ENCODE data around the gene MACROH2A2.
"Not testable (repeated sequence)": the region's sequence is repeated elsewhere in the genome, so short reads cannot be mapped to it uniquely, and the experiment has no call there.

The MACROH2A2 gene

GRCh38 chr10:70068925-70069324 lies 16.3 kb downstream of the MACROH2A2 start:
- no peak for DNase-seq

- DNase-seq, result no peak
These were observed 16.7 kb downstream of the MACROH2A2 start for GRCh38 chr10:70069346-70069745.

GRCh38 chr10:70070834-70071233 lies 18.2 kb downstream of the MACROH2A2 start:
- DNase-seq, result no peak

- DNase-seq, result no peak
These were observed 21.5 kb downstream of the MACROH2A2 start for GRCh38 chr10:70074165-70074564.

GRCh38 chr10:70074971-70075370 lies 22.3 kb downstream of the MACROH2A2 start:
- DNase-seq, result no peak

GRCh38 chr10:70078329-70078728 lies 25.7 kb downstream of the MACROH2A2 start:
- no peak for DNase-seq

- DNase-seq, result no peak
These were observed 26.3 kb downstream of the MACROH2A2 start for GRCh38 chr10:70078937-70079336.

GRCh38 chr10:70080789-70081188 lies 28.1 kb downstream of the MACROH2A2 start:
- DNase-seq, result not testable (repeated sequence)

- no peak for DNase-seq
These were observed 31.5 kb downstream of the MACROH2A2 start for GRCh38 chr10:70084189-70084588.

- DNase-seq, result no peak
These were observed 33.4 kb downstream of the MACROH2A2 start for GRCh38 chr10:70085975-70086613.

GRCh38 chr10:70087616-70088307 lies 35.1 kb downstream of the MACROH2A2 start:
- DNase-seq, result no peak

GRCh38 chr10:70088308-70088698 lies 35.7 kb downstream of the MACROH2A2 start:
- DNase-seq, result no peak

GRCh38 chr10:70090013-70090412 lies 37.4 kb downstream of the MACROH2A2 start:
- DNase-seq, result no peak

- DNase-seq, result no peak
These were observed 38.3 kb downstream of the MACROH2A2 start for GRCh38 chr10:70090951-70091350.

GRCh38 chr10:70092389-70092718 lies 39.7 kb downstream of the MACROH2A2 start:
- DNase-seq, result no peak

GRCh38 chr10:70093335-70093944 lies 40.8 kb downstream of the MACROH2A2 start:
- DNase-seq, result no peak

- DNase-seq, result no peak
These were observed 41.6 kb downstream of the MACROH2A2 start for GRCh38 chr10:70094250-70094649.

- no peak for DNase-seq
These were observed 43.5 kb downstream of the MACROH2A2 start for GRCh38 chr10:70096016-70096704.

GRCh38 chr10:70096705-70097420 lies 44.2 kb downstream of the MACROH2A2 start:
- DNase-seq, result no peak

GRCh38 chr10:70097459-70097858 lies 44.8 kb downstream of the MACROH2A2 start:
- DNase-seq, result no peak

GRCh38 chr10:70098271-70098670 lies 45.6 kb downstream of the MACROH2A2 start:
- no peak for DNase-seq

- DNase-seq, result not testable (repeated sequence)
These were observed 48.5 kb downstream of the MACROH2A2 start for GRCh38 chr10:70101068-70101562.

GRCh38 chr10:70101668-70102067 lies 49.0 kb downstream of the MACROH2A2 start:
- no peak for DNase-seq

All from activated CD4-positive, CD25-positive, alpha-beta regulatory T cell (primary cell).